OCI-LY7 (cell line): ENCODE results near the gene SPARC. TPM values are rescaled to one million over a fixed set of nuclear protein-coding genes. Genes with fewer than 3 reads are reported as not detected.
A peak's percentile ranks its signal among the peaks of the same experiment; 100 is the strongest.

Experiments
- BruUV-seq: library from RNA; stranded (reverse); fragments of 400-500 nt; replicated peaks from 2 replicates; lab custom pipeline; 2021; lab: Mats Ljungman, UMichigan
- CTCF ChIA-PET: fragments of 300-600 bp; sonication (Branson Sonifier 250); formaldehyde crosslinking; loops from one replicate; lab custom pipeline; 2022; ENCODE audit warnings: antibody characterized with exemption; ENCODE audit not compliant: unreplicated experiment; lab: Charles Lee
- POLR2A ChIA-PET: fragments of 300-600 bp; sonication (Branson Sonifier 250); formaldehyde crosslinking; loops from one replicate; lab custom pipeline; 2022; ENCODE audit warnings: antibody characterized with exemption; lab: Charles Lee
- DNase-seq: peaks from one replicate; pipeline ENCODE4 v3.0.0-alpha.2; 2015; ENCODE audit warnings: low spot score
- H2AFZ ChIP-seq: fragments of 200-600 bp; sonication (generic), shearing (Covaris generic); 2 replicates; pipeline ENCODE4 v1.6.1; 2014; ENCODE audit warnings: mild to moderate bottlenecking, antibody characterized with exemption, low read length, moderate library complexity
- H3K27ac ChIP-seq: fragments of 200-600 bp; sonication (generic); 2 replicates; pipeline ENCODE4 v1.5.1; 2014; ENCODE audit warnings: mixed run types, low read depth, mild to moderate bottlenecking, moderate library complexity, low read length, inconsistent platforms; ENCODE audit not compliant: poor library complexity, severe bottlenecking
- H3K36me3 ChIP-seq: fragments of 200-600 bp; sonication (generic); 2 replicates; pipeline ENCODE4 v1.6.1; 2014; ENCODE audit warnings: mild to moderate bottlenecking, antibody characterized with exemption, low read length, moderate library complexity, mixed read lengths; ENCODE audit not compliant: insufficient read depth
- H3K4me1 ChIP-seq: fragments of 200-600 bp; sonication (generic); 2 replicates; pipeline ENCODE4 v1.5.1; 2014; ENCODE audit warnings: mild to moderate bottlenecking, low read length; ENCODE audit not compliant: insufficient read depth, poor library complexity, severe bottlenecking
- H3K4me2 ChIP-seq: fragments of 200-600 bp; sonication (generic); 2 replicates; pipeline ENCODE4 v1.6.1; 2014; ENCODE audit warnings: mild to moderate bottlenecking, low read length
- H3K4me3 ChIP-seq: fragments of 200-600 bp; sonication (generic); 2 replicates; pipeline ENCODE4 v1.5.1; 2014; ENCODE audit warnings: mild to moderate bottlenecking, low read depth, low read length; ENCODE audit not compliant: poor library complexity, severe bottlenecking
- H3K79me2 ChIP-seq: fragments of 200-600 bp; sonication (generic); 2 replicates; pipeline ENCODE4 v1.6.1; 2016; ENCODE audit warnings: low read depth, mild to moderate bottlenecking, low read length, moderate library complexity, mixed read lengths; ENCODE audit not compliant: insufficient read depth
- H3K9me2 ChIP-seq: fragments of 200-600 bp; sonication (generic); 2 replicates; pipeline ENCODE4 v1.6.1; 2016; ENCODE audit warnings: mild to moderate bottlenecking, low read length, mixed read lengths; ENCODE audit not compliant: insufficient read depth
- H3K9me3 ChIP-seq: fragments of 200-600 bp; sonication (generic); 2 replicates; pipeline ENCODE4 v1.6.1; 2014; ENCODE audit warnings: mild to moderate bottlenecking, mixed run types, low read length, mixed read lengths
- H4K20me1 ChIP-seq: fragments of 200-600 bp; sonication (generic); 2 replicates; pipeline ENCODE4 v1.6.1; 2014; ENCODE audit warnings: mild to moderate bottlenecking, antibody characterized with exemption, low read length, moderate library complexity, mixed read lengths; ENCODE audit not compliant: insufficient read depth
- EZH2phosphoT487 ChIP-seq: fragments of 200-600 bp; sonication (generic); IDR thresholded peaks from 2 replicates; pipeline ENCODE4 v1.6.1; 2018; ENCODE audit warnings: low read depth, borderline replicate concordance, mild to moderate bottlenecking, mixed run types, antibody characterized with exemption, low read length, moderate library complexity, mixed read lengths
- intact Hi-C: fragments of 100-400 bp; cut with micrococcal nuclease; formaldehyde crosslinking; loops from one replicate; pipeline ENCODE4 v1.10.0; 2022; ENCODE audit not compliant: unreplicated experiment
- total RNA-seq, 2 experiments: library from RNA; depleted of rRNA in 1 of 2; stranded (reverse); fragments of >200 nt in 1 of 2; shearing (Covaris generic) in 1 of 2; gene quantifications; 2 replicates each; pipeline ENCODE4 v1.2.3, GENCODE V29; 2014 to 2022
- TF ChIP-seq, protein P1 (sequence below): fragments of 200-600 bp; sonication (generic); conservative IDR thresholded peaks from 2 replicates; pipeline ENCODE4 v1.5.1; 2014; ENCODE audit warnings: mild to moderate bottlenecking, antibody characterized with exemption, low read length, moderate library complexity, mixed read lengths

The SPARC gene
- total RNA-seq, 2 experiments from 2014 or later = 0.89 TPM; not detected in 1

DNA sequence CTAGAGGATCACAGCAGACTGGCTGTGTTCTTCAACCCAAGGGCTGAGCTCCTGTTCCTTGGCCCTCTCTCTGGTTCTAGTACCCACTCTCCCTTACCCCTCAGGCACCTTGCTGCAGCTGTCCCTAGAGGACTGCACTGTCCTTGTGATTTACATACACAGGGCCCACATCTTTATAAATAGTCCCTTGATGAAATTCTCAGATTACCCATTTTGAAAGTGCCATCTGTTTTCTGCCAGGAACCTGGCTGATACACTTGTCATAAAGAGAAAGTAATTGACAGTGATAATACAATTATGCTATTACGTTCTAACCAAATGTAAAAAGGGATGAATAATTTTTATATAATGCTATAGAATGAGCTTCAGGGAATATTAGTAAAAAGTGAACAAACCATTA lies 16.5 kb upstream of the SPARC start:
- Histone ChIP-seq H3K36me3 (no peaks in the 10 kb centered on the region), H3K4me2 (no peak overlapping the region), H2AFZ (no peak overlapping the region), H3K4me1 (no peaks in the 10 kb centered on the region), H3K9me3 (no peaks in the 10 kb centered on the region), H4K20me1 (no peaks in the 10 kb centered on the region), H3K9me2 (no peaks in the 10 kb centered on the region), H3K27ac (no peak overlapping the region), H3K79me2 (no peaks in the 10 kb centered on the region), H3K4me3 (no peak overlapping the region)
- no peak for DNase-seq
- TF ChIP-seq, protein P1, sequence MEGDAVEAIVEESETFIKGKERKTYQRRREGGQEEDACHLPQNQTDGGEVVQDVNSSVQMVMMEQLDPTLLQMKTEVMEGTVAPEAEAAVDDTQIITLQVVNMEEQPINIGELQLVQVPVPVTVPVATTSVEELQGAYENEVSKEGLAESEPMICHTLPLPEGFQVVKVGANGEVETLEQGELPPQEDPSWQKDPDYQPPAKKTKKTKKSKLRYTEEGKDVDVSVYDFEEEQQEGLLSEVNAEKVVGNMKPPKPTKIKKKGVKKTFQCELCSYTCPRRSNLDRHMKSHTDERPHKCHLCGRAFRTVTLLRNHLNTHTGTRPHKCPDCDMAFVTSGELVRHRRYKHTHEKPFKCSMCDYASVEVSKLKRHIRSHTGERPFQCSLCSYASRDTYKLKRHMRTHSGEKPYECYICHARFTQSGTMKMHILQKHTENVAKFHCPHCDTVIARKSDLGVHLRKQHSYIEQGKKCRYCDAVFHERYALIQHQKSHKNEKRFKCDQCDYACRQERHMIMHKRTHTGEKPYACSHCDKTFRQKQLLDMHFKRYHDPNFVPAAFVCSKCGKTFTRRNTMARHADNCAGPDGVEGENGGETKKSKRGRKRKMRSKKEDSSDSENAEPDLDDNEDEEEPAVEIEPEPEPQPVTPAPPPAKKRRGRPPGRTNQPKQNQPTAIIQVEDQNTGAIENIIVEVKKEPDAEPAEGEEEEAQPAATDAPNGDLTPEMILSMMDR = no peak
- TF ChIP-seq EZH2phosphoT487 = no peak
- ChIA-PET CTCF (interaction anchor here (1.1 to 1.2 kb wide), 2 partner anchors 15 to 19 kb away, joined by 3 read pairs; no protein-coding TSS in a partner anchor), POLR2A (interaction anchor here (0.6 to 3.8 kb wide), 16 partner anchors 9 to 68 kb away, joined by 3 to 11 read pairs (median 4); partner anchors contain the start of gene SPARC)
- intact Hi-C loops = loop anchor here (1.0 to 5.0 kb wide), 2 partner anchors 40 to 451 kb away; partner anchors contain the start of gene GM2A
- no TSS peak for BruUV-seq

DNA sequence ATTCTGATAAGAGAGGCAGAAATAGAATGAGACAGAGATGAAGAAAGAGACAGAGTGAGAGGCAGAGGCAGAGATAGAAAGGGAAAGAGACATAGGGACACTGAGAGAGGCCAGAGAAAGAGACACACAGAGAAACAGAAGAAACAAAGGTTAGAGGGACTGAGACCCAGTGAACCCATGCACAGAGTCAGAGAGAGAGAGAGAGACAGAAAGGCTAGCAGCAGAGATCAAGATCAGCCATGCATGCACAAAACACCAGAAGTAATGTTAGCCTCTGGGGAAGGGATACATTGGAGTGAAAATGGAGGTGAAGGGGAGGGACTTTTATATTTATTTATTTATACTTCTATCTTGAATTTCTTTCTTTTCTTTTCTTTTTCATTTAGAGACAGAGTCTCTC lies 14.1 kb upstream of the SPARC start:
- no peaks in the 10 kb centered on the region for H3K79me2 ChIP-seq
- no peaks in the 10 kb centered on the region for H3K9me3 ChIP-seq
- H3K9me2 ChIP-seq = no peaks in the 10 kb centered on the region
- peak; percentile 7 for DNase-seq
- TF ChIP-seq, protein P1 = no peak
- TF ChIP-seq EZH2phosphoT487 = no peak
- no peak overlapping the region for H2AFZ ChIP-seq
- H3K4me3 ChIP-seq = no peak overlapping the region
- H3K4me1 ChIP-seq = no peaks in the 10 kb centered on the region
- ChIA-PET CTCF (interaction anchor here (0.7 kb wide), 1 partner anchor 16 kb away, joined by 3 read pairs; no protein-coding TSS in a partner anchor), POLR2A (no interaction called here)
- BruUV-seq = no TSS peak
- no peak overlapping the region for H3K4me2 ChIP-seq
- no peaks in the 10 kb centered on the region for H4K20me1 ChIP-seq
- H3K27ac ChIP-seq = no peak overlapping the region
- H3K36me3 ChIP-seq = no peaks in the 10 kb centered on the region
- intact Hi-C loops = loop anchor here (5.0 kb wide), 1 partner anchor 449 kb away; the partner anchor contains the start of gene GM2A

DNA sequence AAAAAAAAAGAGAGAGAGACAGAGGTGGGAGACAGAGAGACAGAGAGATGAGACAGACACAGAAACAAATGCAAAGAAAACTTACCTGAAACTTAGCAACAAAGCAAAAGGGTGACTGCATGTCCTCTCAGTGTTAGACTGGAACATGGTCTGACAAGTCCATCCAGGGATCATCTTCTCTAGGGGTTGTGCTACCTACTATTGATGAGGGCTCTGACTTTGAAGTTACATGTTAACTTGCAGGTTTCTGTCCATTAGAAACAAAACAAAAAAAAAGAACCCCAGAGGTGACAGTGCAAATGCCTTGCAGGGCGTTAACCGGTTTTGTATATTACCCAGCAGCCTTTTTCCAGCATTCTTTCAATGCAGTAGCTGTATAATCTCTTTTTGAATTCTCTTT lies 13.6 kb upstream of the SPARC start:
- H3K9me2 ChIP-seq = no peaks in the 10 kb centered on the region
- H3K9me3 ChIP-seq = no peaks in the 10 kb centered on the region
- H3K27ac ChIP-seq = no peak overlapping the region
- no peaks in the 10 kb centered on the region for H3K4me1 ChIP-seq
- H3K4me2 ChIP-seq = no peak overlapping the region
- BruUV-seq = no TSS peak
- POLR2A ChIA-PET = interaction anchor here (0.7 to 1.2 kb wide), 3 partner anchors 20 to 29 kb away, joined by 3 to 5 read pairs (median 4); no protein-coding TSS in a partner anchor
- TF ChIP-seq, protein P1 = no peak
- TF ChIP-seq EZH2phosphoT487 = no peak
- H3K4me3 ChIP-seq = no peak overlapping the region
- CTCF ChIA-PET = interaction anchor here (0.7 kb wide), 2 partner anchors 16 to 35 kb away, joined by 3 read pairs; no protein-coding TSS in a partner anchor
- intact Hi-C loops = loop anchor here (5.0 kb wide), 1 partner anchor 448 kb away; the partner anchor contains the start of gene GM2A
- no peak overlapping the region for H2AFZ ChIP-seq
- no peaks in the 10 kb centered on the region for H3K79me2 ChIP-seq
- DNase-seq = no peak
- H4K20me1 ChIP-seq = no peaks in the 10 kb centered on the region
- H3K36me3 ChIP-seq = no peaks in the 10 kb centered on the region
